ENCODE data around the gene GAGE10. TPM values are rescaled to one million over a fixed set of nuclear protein-coding genes. Genes with fewer than 3 reads are reported as not detected.
A peak's percentile ranks its signal among the peaks of the same experiment; 100 is the strongest.
"Not testable (repeated sequence)": the region's sequence is repeated elsewhere in the genome, so short reads cannot be mapped to it uniquely, and the experiment has no call there.

GAGE10 gene
- total RNA-seq, 1 experiment from 2014 or later, result not detected

DNA sequence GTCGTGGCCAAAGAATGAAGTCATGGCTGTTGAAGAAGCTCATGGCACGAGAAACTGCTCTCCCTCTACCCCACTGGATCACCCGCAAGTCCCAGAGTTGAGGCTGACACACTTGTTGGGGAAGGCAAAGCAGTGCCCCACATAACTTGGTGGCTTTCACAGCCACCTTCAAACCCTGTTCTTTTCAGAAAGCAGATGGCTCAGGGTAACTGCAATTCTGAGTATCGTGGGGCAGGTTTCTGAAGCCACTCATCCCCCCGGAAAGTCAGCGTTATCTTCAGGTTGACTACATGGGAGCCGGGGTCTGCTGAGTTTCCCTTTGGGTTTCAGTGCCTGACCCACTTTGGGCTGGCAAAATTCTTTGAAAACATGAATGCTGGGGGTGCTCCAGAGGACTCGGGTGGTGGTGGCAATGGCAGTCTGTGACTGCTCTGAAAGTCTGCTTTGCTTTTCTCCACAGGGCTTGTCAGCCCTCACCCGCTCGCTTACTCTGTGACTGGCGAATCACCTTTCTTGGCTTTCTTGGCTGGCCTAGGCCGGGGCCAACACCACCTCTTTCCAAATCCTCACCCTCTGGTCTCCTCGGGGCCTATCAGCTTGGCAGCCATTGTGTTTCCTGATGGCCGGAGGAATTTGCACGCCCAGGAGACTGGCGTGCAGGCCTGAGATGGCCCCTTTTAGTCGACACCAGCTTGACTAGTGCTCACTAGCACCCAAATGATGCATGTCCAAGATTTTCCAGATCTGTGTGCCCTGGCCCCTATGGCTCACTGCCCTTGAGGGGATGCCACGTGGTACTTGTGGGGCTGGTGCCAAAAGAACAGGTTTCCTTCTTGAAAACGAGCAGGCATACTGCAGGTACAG lies 26.5 kb upstream of the GAGE10 start:
- DNase-seq (ENCODE audit: low spot score), result no peak

DNA sequence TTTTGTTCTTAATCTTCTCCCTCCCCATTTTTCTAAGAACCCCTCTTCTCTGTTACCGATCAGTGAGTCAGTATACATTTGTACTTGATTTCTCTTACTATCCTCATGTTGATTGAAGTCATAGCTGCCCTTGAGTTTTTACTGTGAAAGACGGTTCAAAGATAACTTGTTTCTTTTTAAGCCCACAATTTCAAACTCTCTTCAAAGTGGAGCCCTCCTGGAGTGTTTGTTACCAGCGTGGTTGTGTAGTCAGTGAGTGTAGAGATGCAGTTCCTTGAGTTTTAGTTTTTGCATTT lies 26.0 kb upstream of the GAGE10 start:
- DNase-seq (ENCODE audit: low spot score), result no peak

DNA sequence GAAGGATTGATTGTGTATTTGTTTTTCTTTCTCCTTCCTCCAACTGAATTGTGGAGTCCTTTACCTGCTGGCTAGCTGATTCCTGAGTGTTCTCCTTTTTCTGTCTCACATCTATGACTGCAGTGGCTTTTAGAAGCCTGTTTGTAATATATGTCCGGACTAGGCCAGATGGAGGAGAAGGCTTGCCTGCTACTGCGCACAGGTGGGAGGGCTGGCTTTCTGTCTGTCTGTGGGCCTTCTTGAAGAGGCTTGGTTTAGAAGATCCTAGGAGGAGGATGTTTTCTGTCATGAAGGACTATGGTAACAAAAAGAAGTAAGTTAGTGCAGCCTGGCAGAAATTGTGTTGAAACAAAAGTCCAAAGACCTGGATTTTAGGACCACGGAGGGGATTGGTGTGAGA lies 25.4 kb upstream of the GAGE10 start:
- no peak for DNase-seq (ENCODE audit: low spot score)

GRCh38 chrX:49282647-49283011 lies 20.8 kb upstream of the GAGE10 start:
- DNase-seq (ENCODE audit: low spot score), result no peak

DNA sequence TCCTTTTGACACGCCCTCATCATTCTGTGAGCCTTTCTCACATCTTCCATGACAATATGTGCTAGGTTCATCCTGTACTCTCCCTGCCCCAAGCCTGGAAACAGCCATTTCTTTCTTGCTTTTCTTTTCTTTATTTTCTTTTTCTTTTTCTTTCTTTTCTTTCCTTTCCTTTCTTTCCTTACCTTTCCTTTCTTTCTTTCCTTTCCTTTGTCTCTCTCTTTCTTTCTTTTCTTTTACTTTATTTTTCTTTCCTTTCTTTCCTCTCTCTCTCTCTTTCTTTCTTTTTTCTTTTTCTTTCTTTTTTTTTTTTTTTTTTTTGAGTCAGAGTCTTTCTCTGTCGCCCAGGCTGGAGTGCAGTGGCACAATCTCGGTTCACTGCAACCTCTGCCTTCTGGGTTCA lies 19.2 kb upstream of the GAGE10 start:
- no peak for DNase-seq (ENCODE audit: low spot score)

GRCh38 chrX:49286136-49286535 lies 17.3 kb upstream of the GAGE10 start:
- DNase-seq (ENCODE audit: low spot score), result no peak

DNA sequence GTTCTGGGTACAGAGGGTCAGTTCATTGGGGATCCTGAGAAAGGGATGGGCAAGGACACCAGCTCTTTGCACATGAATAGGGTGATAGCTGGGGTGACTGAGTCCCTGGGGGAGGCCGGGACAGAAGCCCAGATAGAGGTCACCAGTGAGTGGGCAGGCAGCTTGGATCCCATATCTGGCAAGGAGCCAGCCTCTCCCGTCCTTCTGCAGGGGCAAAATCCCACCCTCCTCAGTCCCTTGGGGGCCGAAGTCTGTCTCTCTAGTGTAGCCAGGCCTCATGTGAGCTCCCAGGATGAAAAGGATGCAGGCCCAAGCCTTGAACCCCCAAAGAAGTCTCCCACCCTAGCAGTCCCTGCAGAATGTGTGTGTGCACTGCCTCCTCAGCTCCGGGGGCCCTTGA lies 16.9 kb upstream of the GAGE10 start:
- DNase-seq (ENCODE audit: low spot score), result no peak

DNA sequence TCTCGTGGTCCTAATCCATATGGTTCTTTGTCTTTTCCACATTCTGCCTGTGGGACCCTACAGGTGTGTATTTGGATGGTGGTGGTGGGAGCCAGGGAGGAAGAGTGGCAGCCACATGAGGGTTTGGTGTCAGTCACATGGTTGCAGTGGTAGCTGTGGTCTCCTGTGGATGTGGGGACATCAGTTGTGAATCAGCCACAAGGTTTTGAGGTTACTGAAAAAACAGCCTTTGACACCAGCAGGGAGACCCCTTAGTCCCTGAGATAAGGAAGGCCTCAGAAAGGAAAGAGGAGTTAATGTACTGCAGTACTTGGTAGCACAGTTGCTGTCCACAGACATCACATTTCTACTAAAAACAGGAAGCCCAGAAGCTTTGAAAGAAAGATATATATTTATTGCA lies 15.8 kb upstream of the GAGE10 start:
- DNase-seq (ENCODE audit: low spot score), result no peak

- no peak for DNase-seq (ENCODE audit: low spot score)
Measured at GRCh38 chrX:49290215-49290614, 13.2 kb upstream of the GAGE10 start.

GRCh38 chrX:49291615-49292337 lies 11.7 kb upstream of the GAGE10 start:
- peak; percentile 53 for DNase-seq (ENCODE audit: low spot score)

GRCh38 chrX:49292400-49293362 lies 10.8 kb upstream of the GAGE10 start:
- DNase-seq (ENCODE audit: low spot score), result no peak

- DNase-seq (ENCODE audit: low spot score), result not testable (repeated sequence)
Measured at GRCh38 chrX:49299293-49299692, 4.2 kb upstream of the GAGE10 start.

- DNase-seq (ENCODE audit: low spot score), result no peak
Measured at GRCh38 chrX:49300703-49301102, 2.7 kb upstream of the GAGE10 start.

DNA sequence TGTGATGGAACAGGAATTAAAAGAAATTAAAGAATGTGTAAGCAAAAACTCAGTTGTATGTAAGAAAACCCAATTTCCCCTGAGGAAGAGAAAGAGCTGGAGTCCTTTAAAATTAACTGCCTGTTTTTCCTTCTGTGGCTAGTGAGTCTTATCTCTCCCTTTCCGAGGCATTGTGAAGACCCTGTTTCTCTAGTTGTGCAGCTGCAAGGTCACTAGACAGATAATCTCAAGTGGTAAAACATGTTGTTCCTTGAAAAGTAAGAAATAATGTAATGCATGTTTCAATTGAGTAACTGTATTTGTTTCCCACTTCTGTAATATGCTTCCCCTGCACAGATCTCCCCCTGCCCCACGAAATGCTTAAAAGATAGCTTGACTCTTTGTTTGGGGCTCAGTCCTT lies 4.3 kb downstream of the GAGE10 start:
- DNase-seq (ENCODE audit: low spot score), result not testable (repeated sequence)

- no peak for DNase-seq (ENCODE audit: low spot score)
Measured at GRCh38 chrX:49308604-49309269, 5.3 kb downstream of the GAGE10 start.

DNA sequence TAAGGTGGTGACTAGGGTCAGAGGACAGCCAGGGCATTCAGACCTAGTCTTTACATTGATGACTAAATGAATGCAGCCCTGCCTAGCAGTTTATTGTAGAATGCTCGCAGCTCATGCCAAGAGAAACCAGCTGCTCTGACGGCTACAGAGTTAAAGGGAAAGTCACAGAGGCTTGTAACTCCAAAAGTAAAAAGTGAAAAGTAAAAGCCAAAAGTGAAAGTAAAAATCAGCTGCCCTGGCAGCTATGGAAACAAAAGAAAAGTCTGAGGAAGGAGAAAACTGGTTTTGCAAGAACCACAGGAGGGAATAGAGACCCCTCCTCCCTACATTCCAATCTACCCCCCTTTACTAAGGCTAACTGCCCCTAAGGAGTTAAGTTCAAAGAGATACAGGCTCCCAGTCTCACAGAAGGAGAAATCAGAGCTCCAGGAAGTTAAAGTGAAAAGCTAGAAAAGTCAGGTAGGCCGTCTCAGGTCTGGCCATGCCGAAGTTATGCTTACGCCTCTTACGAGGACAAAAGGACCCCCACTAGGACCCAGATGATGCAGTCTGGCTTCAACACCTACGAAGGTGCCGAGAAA lies 6.0 kb downstream of the GAGE10 start:
- DNase-seq (ENCODE audit: low spot score), result peak; percentile 11

DNA sequence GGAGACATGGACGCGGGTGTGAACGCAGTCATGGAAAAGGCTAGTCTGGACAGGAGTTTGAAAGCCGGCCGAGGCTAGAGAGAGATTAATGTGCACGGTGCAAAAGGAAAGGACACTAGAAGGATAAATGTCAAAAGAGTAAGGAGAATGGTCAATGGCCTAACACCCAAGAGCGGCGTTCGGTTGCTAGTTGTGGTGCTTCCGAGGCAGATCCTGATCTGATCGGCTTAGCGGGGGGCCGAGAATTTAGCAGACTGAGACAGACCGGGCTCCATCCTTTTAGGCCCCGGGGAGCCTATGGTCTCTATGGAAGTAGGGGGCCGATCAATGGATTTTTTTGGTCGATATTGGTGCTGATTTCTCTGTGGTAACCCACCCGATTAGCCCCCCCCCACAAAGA lies 6.9 kb downstream of the GAGE10 start:
- DNase-seq (ENCODE audit: low spot score), result no peak

DNA sequence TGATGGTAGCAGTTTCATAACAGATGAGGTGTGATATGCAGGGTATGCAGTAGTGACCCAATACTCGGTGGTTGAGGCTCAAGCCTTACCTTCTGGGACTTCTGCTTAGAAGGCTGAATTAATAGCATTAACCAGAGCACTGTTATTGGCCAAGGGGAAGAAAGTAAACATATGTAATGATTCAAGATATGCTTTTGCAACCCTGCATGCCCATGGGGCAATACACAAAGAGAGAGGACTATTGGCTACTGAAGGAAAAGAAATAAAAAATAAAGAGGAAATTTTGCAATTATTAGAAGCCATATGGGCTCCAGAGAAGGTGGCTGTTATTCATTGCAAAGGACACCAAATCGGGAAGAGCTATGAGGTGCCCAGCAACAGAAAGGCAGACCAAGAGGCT lies 8.7 kb downstream of the GAGE10 start:
- DNase-seq (ENCODE audit: low spot score), result no peak

GRCh38 chrX:49316085-49316484 lies 12.6 kb downstream of the GAGE10 start:
- no peak for DNase-seq (ENCODE audit: low spot score)

- not testable (repeated sequence) for DNase-seq (ENCODE audit: low spot score)
Measured at GRCh38 chrX:49321737-49322136, 18.3 kb downstream of the GAGE10 start, which contains the start of gene GAGE12J. Gene GAGE12J, plus strand, starts transcription at chrX:49322037. Its CDS starts 1,157 bp downstream, at chrX:49323194.

DNA sequence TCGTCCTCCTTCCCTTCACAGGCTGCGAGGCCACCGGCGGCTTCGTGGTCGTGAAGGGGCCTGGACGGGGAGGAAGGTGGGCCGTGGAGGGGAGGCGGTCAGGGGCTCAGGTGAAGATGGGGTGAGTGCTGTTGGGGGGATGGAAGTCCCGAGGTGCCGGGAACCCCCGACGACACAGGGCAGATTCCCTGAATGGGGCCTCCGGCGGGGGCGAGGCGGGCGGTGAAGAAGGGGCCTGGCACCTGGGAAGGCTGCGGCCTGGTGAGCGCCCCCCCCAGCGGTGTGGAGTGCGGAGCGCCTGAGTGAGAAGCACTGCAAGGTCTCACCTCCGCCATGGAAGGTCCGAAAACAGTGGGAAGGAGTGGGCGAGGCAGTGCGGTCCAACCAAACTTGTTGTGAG lies 18.8 kb downstream of the GAGE10 start:
- not testable (repeated sequence) for DNase-seq (ENCODE audit: low spot score)
